ENCODE results near the gene LARP1. TPM values are rescaled to one million over a fixed set of nuclear protein-coding genes. Genes with fewer than 3 reads are reported as not detected.

LARP1 gene
- total and polyA plus RNA-seq, 9 of the 15 experiments (the other 6 are each of a cell fraction or from before 2014, with no cell fraction given): 22.6 to 300 (median 92.0) TPM

GRCh38 chr5:154791535-154791934, 36.4 kb downstream of the LARP1 start:
- Histone ChIP-seq H3K9me3 (replicated peaks; ENCODE audit: control insufficient read depth, insufficient read depth, low read depth, low read length) (no peaks in the 10 kb centered on the region), H4K20me1 (replicated peaks; ENCODE audit: control insufficient read depth, insufficient read depth, low read length) (peaks cover 27% of the 10 kb centered on the region; the same call in 1 of the 2 replicates), H3K79me2 (ENCODE audit: control insufficient read depth, insufficient read depth, low read length) (peaks cover 72% of the 10 kb centered on the region), H3K27me3 (ENCODE audit: control insufficient read depth in 2 of 2, insufficient read depth in 2 of 2, low read length in 2 of 2) (no peaks in the 10 kb centered on the region), H3K4me2 (ENCODE audit: insufficient read depth, low read length) (no peak overlapping the region), H3K27ac (ENCODE audit: extremely low read depth, low read depth, low read length) (no peak overlapping the region), H3K9ac (ENCODE audit: insufficient read depth in 1 of 2, low read depth in 2 of 2, low read length in 2 of 2) (no peak overlapping the region), H3K4me3 (no peak overlapping the region), H3K9me1 (ENCODE audit: control insufficient read depth, insufficient read depth, low read length) (peaks cover 9% of the 10 kb centered on the region), H2AFZ (ENCODE audit: low read depth, low read length) (no peak overlapping the region), H3K4me1 (replicated peaks in 1 of 2; ENCODE audit: control insufficient read depth in 2 of 2, insufficient read depth in 2 of 2, low read length in 2 of 2) (peaks cover 6 to 10% of the 10 kb centered on the region in 2 experiments; a peak in 4 of 5 replicates), H3K36me3 (ENCODE audit: control insufficient read depth, insufficient read depth, low read length) (peaks cover 84% of the 10 kb centered on the region)
- intact Hi-C loops (cut with micrococcal nuclease) (no loop called here), in situ Hi-C loops (cut with MboI) (no loop called here)
- POLR2A ChIA-PET: interaction anchor here (1.4 kb wide), 1 partner anchor 9 kb away, joined by 6 read pairs; no protein-coding TSS in a partner anchor
- BruUV-seq (replicated peaks): no TSS peak
- FAIRE-seq (no peak), ATAC-seq (no peak), DNase-seq (ENCODE audit: extremely low read depth in 1 of 4, low spot score in 3 of 4) (no peak)
- WGBS (ENCODE audit: insufficient coverage, low coverage, missing lambda C conversion rate): 95% methylated on average over 3 of the region's 3 CpGs
- TF ChIP-seq L3MBTL2 (IDR thresholded peaks at IDR 0.05) (no peak), PHF20 (IDR thresholded peaks at IDR 0.05; ENCODE audit: partially characterized antibody) (no peak)
- CTCF ChIA-PET (ENCODE audit: low intra/inter-chr PET ratio): no interaction called here

DNA sequence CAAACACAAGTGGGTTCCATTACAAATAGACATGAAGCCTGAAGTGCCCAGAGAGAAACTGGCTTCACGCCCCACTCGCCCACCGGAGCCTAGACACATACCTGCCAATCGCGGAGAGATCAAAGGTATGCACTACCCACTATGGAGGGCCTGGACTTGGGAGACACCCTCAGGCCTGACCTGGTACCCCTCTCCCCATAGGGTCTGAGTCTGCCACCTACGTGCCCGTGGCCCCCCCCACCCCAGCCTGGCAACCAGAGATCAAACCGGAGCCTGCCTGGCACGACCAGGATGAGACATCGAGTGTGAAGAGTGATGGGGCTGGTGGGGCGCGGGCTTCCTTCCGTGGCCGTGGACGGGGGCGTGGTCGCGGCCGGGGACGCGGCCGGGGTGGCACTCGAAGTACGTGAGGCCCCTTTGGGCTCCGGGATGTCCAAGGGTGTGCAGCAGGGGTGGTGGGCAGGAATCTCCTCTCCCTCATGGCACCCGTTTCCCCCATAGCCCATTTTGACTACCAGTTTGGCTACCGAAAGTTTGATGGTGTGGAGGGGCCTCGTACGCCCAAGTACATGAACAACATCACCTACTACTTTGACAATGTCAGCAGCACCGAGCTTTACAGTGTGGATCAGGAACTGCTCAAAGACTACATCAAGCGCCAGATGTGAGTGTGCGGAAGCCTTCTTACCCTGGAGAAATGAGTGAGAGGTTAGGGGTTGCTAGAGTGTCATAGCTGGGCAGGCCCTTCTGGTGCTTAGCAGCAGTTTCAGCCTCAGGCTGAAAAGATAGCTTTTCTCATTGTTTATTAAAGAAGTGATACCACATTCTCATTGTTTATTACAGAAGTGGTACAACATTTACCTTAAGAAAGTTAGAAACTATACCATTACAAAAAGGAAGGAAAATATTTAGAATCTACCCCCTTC, 38.7 kb downstream of the LARP1 start:
- FAIRE-seq (no peak), DNase-seq (ENCODE audit: extremely low read depth in 1 of 4, low spot score in 3 of 4) (no peak), ATAC-seq (no peak)
- H3K4me3 ChIP-seq: no peak overlapping the region
- H3K27me3 ChIP-seq (ENCODE audit: control insufficient read depth in 2 of 2, insufficient read depth in 2 of 2, low read length in 2 of 2): no peaks in the 10 kb centered on the region
- peaks cover 59% of the 10 kb centered on the region for H3K79me2 ChIP-seq (ENCODE audit: control insufficient read depth, insufficient read depth, low read length)
- POLR2A ChIA-PET: interaction anchor here (0.9 kb wide), 2 partner anchors 23 to 33 kb away, joined by 3 read pairs; no protein-coding TSS in a partner anchor
- 96% methylated on average over 23 of the region's 32 CpGs for WGBS (ENCODE audit: insufficient coverage, low coverage, missing lambda C conversion rate)
- BruUV-seq (replicated peaks): no TSS peak
- H3K9me3 ChIP-seq (replicated peaks; ENCODE audit: control insufficient read depth, insufficient read depth, low read depth, low read length): no peaks in the 10 kb centered on the region
- intact Hi-C loops (cut with micrococcal nuclease): no loop called here
- H4K20me1 ChIP-seq (replicated peaks; ENCODE audit: control insufficient read depth, insufficient read depth, low read length): peaks cover 12% of the 10 kb centered on the region; the same call in 1 of the 2 replicates
- CTCF ChIA-PET (ENCODE audit: low intra/inter-chr PET ratio): no interaction called here
- no peak overlapping the region; a peak in 1 of 4 replicates for H3K9ac ChIP-seq (ENCODE audit: insufficient read depth in 1 of 2, low read depth in 2 of 2, low read length in 2 of 2)
- H3K4me2 ChIP-seq (ENCODE audit: insufficient read depth, low read length): no peak overlapping the region
- no peaks in the 10 kb centered on the region; a peak in 1 of 5 replicates for H3K4me1 ChIP-seq (replicated peaks in 1 of 2; ENCODE audit: control insufficient read depth in 2 of 2, insufficient read depth in 2 of 2, low read length in 2 of 2)
- in situ Hi-C loops (cut with MboI): no loop called here
- no peak overlapping the region for H3K27ac ChIP-seq (ENCODE audit: extremely low read depth, low read depth, low read length)
- H2AFZ ChIP-seq (ENCODE audit: low read depth, low read length): no peak overlapping the region
- H3K9me1 ChIP-seq (ENCODE audit: control insufficient read depth, insufficient read depth, low read length): peaks cover 4% of the 10 kb centered on the region
- H3K36me3 ChIP-seq (ENCODE audit: control insufficient read depth, insufficient read depth, low read length): peaks cover 86% of the 10 kb centered on the region
- no peak for TF ChIP-seq DIDO1 (tag; IDR thresholded peaks at IDR 0.05; ENCODE audit: low read depth)
- TF ChIP-seq ZNF584 (CRISPR knock-in tag; IDR thresholded peaks at IDR 0.05; ENCODE audit: low read depth): no peak
- no peak for TF ChIP-seq ZZZ3 (IDR thresholded peaks at IDR 0.05)
- no peak for TF ChIP-seq HMG20A (CRISPR knock-in tag; conservative IDR thresholded peaks at IDR 0.05)
- no peak for TF ChIP-seq RB1 (IDR thresholded peaks at IDR 0.05; ENCODE audit: low read depth)
- TF ChIP-seq ZBTB33 (CRISPR knock-in tag; IDR thresholded peaks at IDR 0.05): peak; percentile 44; the same call in 1 of the 2 replicates
- TF ChIP-seq RBFOX2 (IDR thresholded peaks at IDR 0.05; ENCODE audit: low read depth, low read length): no peak
- TF ChIP-seq HIVEP1 (CRISPR knock-in tag; IDR thresholded peaks at IDR 0.05): no peak
- TF ChIP-seq SOX6 (IDR thresholded peaks at IDR 0.05): no peak
- TF ChIP-seq WHSC1 (IDR thresholded peaks at IDR 0.05; ENCODE audit: low read length): no peak
